ENCODE measurements around the gene ADAMTS8. TPM values are rescaled to one million over a fixed set of nuclear protein-coding genes. Genes with fewer than 3 reads are reported as not detected.

Gene ADAMTS8
- total and polyA plus RNA-seq, 10 of the 15 experiments (the other 5 are each of a cell fraction or from before 2014, with no cell fraction given) = not detected

GRCh38 chr11:130421697-130422096 lies 6.7 kb downstream of the ADAMTS8 start:
- WGBS (ENCODE audit: insufficient coverage, insufficient replicate concordance, low lambda C conversion rate, missing lambda C conversion rate) = 42% methylated on average over 8 of the region's 8 CpGs
- H3K27me3 ChIP-seq (replicated peaks in 1 of 2; ENCODE audit: control insufficient read depth in 2 of 2, insufficient read depth in 2 of 2, low read length in 1 of 2) = peaks cover 5 to 9% of the 10 kb centered on the region in 2 experiments; a peak in 3 of 4 replicates
- H3K4me2 ChIP-seq (ENCODE audit: control insufficient read depth, insufficient read depth) = no peak overlapping the region
- H3K27ac ChIP-seq (ENCODE audit: control insufficient read depth, insufficient read depth) = no peak overlapping the region
- no peak for ATAC-seq
- in situ Hi-C loops (cut with MboI) (loop anchor here (10.0 kb wide), 1 partner anchor 207 kb away; no protein-coding TSS in a partner anchor), intact Hi-C loops (cut with micrococcal nuclease; ENCODE audit: unreplicated experiment) (no loop called here)
- H4K20me1 ChIP-seq (ENCODE audit: control insufficient read depth, insufficient read depth) = no peaks in the 10 kb centered on the region; the same call in 1 of the 2 replicates
- RAD21 ChIA-PET (ENCODE audit: unreplicated experiment) = no interaction called here
- POLR2A ChIA-PET = no interaction called here
- no peaks in the 10 kb centered on the region for H3K36me3 ChIP-seq (ENCODE audit: control insufficient read depth in 2 of 2, insufficient read depth in 2 of 2, low read length in 1 of 2)
- H3K9me3 ChIP-seq (replicated peaks; ENCODE audit: control insufficient read depth, insufficient read depth, low read length) = no peaks in the 10 kb centered on the region
- H3K79me2 ChIP-seq (ENCODE audit: control insufficient read depth, insufficient read depth, low read length) = no peaks in the 10 kb centered on the region
- H3K4me1 ChIP-seq (ENCODE audit: control insufficient read depth, insufficient read depth, low read length) = no peaks in the 10 kb centered on the region
- no TSS peak for BruUV-seq (replicated peaks)
- SMC1A ChIA-PET (ENCODE audit: uncharacterized antibody, unreplicated experiment) = no interaction called here
- CTCF ChIA-PET = interaction anchor here (1.5 kb wide), 1 partner anchor 206 kb away, joined by 5 read pairs; no protein-coding TSS in a partner anchor
- no peak for DNase-seq (ENCODE audit: low read depth, low spot score)
- no peak for FAIRE-seq
- no peak overlapping the region for H3K9ac ChIP-seq (ENCODE audit: control insufficient read depth, insufficient read depth, low read length)
- H2AFZ ChIP-seq (ENCODE audit: control insufficient read depth, low read depth, low read length) = no peak overlapping the region
- TF ChIP-seq MTA3 (IDR thresholded peaks at IDR 0.05; ENCODE audit: borderline replicate concordance, low read length) (no peak), TCF12 (IDR thresholded peaks at IDR 0.05; ENCODE audit: low read depth, low read length) (no peak), RAD21 (IDR thresholded peaks at IDR 0.05; ENCODE audit: insufficient read depth, low read depth, low read length) (no peak), EZH2 (IDR thresholded peaks at IDR 0.05; ENCODE audit: borderline replicate concordance, control insufficient read depth, low read depth, low read length) (no peak), SRF (IDR thresholded peaks at IDR 0.05; ENCODE audit: low read depth in 2 of 2, low read length in 2 of 2) (no peak), STAT1 (conservative IDR thresholded peaks at IDR 0.05) (no peak), CEBPZ (IDR thresholded peaks at IDR 0.05; ENCODE audit: low read depth, low read length) (no peak), BACH1 (IDR thresholded peaks at IDR 0.05; ENCODE audit: borderline replicate concordance) (no peak), CEBPB (IDR thresholded peaks at IDR 0.05; ENCODE audit: borderline replicate concordance in 1 of 2, low read depth in 2 of 2, low read length in 2 of 2) (no peak), SMC3 (IDR thresholded peaks at IDR 0.05; ENCODE audit: borderline replicate concordance, low read length) (no peak), MXI1 (IDR thresholded peaks at IDR 0.05; ENCODE audit: low read depth, low read length) (no peak), NKRF (conservative IDR thresholded peaks at IDR 0.05) (no peak), CBX3 (IDR thresholded peaks at IDR 0.05; ENCODE audit: borderline replicate concordance, low read depth) (no peak), IKZF2 (IDR thresholded peaks at IDR 0.05) (no peak), IKZF1 (conservative IDR thresholded peaks at IDR 0.05) (no peak), KAT2A (conservative IDR thresholded peaks at IDR 0.05; ENCODE audit: control insufficient read depth, low read depth, low read length) (no peak), NRF1 (conservative IDR thresholded peaks at IDR 0.05; ENCODE audit: low read depth, low read length) (no peak)
- H3K4me3 ChIP-seq = no peak overlapping the region
